Fibroblast of peridontal ligament (primary cell): ENCODE measurements around the gene CWC22.
"Not testable (repeated sequence)": the region's sequence is repeated elsewhere in the genome, so short reads cannot be mapped to it uniquely, and the experiment has no call there.

ENCODE experiments used
- DNase-seq: peaks from one replicate; pipeline ENCODE4 v3.0.0-alpha.2; 2010; ENCODE audit errors: extremely low read depth

Gene CWC22

DNA sequence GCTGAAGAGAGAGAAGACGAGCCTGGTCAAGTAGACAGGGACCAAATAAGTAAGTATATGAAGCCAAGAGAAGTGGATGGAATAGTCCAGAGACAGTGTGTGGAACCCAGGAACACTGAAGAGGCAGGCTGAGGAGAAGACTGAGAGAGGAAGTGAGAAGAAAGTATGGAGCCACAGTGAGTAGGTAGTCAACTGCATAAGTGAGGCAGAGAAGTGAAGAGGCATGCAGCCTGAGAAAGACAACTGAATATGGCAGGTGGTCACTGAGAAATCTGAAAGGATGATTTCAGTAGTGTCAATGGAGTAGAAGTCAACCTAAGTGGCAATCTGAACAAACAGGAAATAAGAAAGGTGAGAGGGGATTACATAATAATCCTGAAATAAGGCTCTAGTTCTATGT is 55.4 kb downstream of the CWC22 start:
- DNase-seq = no peak

DNA sequence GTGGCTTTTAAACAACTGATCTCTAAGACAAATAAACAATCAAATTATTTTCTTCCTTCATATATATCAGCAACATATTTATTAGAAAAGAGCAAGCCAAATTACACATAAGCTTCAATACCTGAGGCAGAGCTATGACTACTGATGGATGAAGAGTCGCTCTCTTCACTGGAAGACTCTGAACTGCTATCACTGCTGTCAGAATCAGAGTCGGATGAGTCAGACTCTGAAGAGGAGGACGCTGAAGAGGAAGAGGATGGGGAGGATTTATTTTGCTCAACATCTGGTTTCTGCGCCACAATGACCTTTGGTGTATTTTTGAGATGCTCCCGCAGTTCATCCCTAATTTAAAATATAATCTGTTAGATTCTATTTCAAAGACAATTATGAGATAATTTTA is 56.7 kb downstream of the CWC22 start:
- DNase-seq = no peak

DNA sequence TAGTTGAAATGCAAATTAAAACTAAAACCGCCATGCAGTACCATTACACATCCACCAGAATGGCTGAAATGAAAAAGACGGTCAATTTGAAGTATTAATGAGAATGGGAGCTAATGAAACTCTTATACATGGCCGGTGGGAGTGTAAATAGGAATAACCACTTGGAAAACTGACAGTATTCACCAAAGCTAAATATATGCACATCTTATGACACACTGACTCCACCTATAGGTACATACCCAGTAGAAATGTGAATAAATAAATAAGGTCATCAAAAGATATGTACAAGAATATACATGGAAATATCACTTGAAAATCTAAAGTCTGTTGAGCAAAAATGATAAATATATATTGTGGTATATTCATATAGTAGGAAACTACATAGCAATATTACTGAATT is 57.7 kb downstream of the CWC22 start:
- DNase-seq = no peak

DNA sequence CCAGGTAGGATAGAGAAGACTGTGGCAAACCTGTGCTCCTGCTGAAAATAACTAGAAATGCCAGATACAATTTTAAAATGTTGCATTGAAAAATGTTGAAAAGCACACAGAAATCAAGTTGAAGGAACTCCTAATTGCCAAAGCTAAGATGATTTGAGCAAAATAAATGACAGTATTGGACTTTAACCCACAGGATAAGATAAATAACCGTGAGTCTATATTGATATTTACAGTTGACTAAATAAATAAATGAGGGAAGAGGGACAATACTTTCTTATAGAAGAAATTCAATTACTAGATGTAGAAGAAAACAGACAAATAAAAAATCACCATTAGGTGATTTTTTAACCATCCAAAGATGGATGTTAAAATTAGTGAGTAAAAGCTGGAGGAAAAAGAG is 59.0 kb downstream of the CWC22 start:
- DNase-seq = no peak

DNA sequence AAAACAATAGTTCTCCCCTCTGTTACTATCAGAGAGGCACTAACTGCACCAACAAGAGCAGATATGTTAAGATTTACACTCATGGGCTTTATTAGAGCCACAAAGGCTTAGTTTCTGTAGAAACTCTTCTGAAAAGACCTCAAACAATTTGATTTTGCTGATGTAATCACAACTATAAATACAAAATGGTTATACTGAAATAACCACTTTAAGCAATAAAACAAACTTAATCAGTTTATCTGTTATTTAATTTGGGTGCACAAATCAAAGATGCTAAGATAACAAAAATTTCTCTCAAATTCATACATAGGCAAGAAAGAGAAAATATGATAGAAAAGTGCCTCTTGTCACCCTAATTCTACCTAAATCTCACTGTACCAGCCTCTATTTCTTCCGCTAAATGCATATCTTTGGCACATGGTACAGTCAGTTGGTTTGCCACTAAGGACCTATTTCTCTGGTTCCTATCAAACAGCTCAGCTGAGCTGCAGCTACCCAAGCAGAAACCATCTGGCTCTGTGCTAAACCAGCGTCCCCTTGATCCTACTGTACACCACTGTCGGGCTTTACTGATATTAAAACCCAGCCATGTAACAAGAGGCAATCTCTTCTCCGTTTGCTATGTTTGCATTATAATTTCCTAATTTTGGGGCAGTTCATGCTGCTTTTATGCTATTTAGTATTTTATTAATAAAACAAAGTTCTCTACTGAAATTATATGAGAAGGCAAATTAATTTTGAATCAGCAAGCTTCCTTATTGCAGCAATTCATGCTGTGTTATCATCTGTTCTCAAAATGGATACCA is 60.1 kb downstream of the CWC22 start:
- no peak for DNase-seq

DNA sequence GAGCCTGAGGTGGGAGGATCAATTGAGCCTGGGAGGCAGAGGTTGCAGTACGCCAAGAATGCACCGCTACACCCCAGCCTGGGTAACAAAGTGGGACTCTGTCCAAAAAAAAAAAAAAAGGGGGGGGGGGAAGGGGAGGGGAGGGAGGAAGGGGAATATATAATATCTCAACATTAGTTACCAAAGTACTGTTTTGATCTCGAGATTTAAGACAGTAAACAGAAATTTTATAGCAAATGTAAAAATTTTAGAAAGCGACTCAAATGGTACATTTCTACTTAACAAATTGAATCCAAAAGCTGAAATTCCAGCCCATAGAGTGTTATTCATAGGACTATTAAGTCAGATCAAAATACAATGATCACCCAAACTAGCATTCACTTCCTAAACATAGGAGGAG is 60.8 kb downstream of the CWC22 start:
- DNase-seq = no peak

DNA sequence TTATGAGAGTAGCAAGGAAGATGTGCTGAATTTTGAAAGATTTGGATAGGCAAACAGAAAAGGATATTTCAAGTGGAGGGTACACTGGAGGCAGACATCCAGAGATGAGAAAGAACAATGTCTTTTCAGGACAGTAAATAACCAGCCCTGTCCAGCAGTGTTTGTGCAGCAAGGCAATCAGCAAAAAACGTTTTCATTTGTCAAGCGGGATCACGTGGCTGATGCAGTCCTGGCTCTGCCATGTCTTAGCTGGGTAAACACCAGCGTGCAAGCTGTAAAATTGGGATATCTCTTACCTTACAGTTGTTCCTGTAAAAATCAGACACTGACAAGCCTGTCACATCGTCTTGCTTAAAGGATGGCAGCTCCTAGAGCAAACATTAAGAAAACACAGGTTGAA is 67.8 kb downstream of the CWC22 start:
- no peak for DNase-seq

DNA sequence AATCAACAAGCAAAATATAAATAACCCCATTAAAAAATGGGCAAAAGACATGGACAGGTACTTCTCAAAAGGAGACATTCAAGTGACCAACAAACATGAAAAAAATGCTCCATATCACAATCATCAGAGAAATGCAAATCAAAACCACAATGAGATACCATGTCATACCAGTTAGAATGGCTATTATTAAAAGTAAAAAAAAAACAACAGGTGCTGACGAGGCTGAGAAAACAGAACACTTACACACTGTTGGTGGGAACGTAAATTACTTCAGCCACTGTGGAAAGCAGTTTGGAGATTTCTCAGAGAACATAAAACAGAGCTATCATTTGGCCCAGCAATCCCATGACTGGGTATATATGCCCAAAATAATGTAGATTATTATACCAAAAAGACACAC is 69.1 kb downstream of the CWC22 start:
- DNase-seq = no peak

DNA sequence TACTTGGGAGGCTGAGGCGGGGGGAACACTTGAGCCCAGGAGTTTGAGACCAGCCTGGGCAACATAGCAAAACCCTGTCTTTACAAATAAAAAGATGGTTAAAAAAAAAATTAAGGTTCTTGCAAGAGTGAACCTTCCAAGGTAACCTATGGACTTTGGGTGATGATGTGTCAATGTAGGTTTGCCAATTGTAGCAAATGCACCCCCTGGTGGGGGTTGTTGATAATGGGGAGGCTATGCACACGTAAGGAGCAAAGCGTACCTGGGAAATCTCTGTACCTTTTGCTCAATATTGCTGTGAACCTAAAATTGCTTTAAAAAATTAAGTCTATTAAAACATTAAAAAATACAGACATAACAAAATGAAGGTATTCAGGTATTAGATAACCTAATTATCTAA is 70.4 kb downstream of the CWC22 start:
- peak; percentile 19 for DNase-seq

DNA sequence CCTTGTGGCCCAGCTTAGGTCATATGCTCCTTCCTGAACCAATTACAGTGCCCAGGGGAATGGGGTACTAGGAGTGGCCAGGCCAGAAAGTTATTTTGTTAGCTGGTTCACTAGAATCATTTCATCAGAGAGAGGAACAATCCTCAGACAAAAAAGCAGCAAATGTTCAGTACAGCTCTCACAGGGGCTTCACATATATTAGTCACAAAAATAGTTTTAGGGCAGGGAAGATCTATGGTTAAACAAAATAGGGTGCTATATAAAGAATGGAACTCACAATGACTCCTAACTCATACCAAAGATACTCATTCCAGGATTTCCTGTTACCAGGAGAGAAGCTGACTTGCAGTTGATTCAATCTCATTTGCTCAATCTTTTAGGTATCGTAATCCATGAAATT is 71.0 kb downstream of the CWC22 start:
- DNase-seq = peak; percentile 18

DNA sequence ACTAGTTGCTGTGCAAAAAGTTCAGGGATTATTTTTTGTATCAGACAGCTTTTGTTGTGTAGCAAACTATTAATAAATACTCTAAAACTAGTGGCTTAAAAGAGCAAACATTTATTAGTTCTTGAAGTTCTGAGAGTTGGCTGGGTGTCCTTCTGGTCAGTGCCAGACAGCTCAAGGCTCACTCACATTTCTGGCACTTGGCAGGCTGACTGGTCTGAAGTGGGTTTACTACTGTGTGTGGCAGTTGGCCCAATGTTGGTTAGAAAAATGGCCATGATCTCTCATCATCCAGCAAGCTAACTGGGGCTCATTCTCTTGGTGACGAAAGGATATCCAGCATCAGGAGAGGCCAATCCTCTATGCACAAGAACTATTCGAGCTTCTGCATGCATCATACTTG is 74.3 kb downstream of the CWC22 start:
- peak; percentile 51 for DNase-seq

DNA sequence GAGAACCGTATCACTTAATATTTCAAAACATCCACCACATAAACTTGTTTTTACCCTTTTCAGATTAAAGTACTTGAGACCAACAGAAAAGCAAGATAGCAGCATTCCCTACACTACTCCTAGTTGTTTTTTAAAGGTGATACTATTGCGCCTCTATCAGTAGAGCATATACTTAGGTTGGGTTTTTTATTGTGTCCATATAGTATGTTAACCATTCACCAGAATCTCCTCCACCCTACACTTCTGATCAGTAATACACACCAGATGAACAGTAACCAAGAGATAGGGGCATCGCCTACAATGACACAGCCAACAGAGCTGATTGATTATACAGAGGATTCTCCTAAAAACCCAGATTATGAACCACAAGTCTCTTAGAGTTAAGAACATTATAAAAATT is 75.6 kb downstream of the CWC22 start:
- no peak for DNase-seq

DNA sequence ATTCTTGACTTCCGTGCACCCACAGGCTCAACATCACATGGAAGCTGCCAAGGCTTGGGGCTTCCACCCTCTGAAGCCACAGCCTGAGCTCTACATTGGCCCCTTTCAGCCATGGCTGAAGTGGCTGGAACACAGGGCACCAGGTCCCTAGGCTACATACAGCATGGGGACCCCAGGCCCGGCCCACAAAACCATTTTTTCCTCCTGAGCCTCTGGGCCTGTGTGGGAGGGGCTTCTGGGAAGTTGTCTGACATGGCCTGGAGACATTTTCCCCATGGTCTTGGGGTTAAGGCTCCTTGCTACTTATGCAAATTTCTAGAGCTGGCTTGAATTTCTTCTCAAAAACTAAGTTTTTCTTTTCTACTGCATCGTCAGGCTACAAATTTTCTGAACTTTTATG is 77.1 kb downstream of the CWC22 start:
- DNase-seq = not testable (repeated sequence)

DNA sequence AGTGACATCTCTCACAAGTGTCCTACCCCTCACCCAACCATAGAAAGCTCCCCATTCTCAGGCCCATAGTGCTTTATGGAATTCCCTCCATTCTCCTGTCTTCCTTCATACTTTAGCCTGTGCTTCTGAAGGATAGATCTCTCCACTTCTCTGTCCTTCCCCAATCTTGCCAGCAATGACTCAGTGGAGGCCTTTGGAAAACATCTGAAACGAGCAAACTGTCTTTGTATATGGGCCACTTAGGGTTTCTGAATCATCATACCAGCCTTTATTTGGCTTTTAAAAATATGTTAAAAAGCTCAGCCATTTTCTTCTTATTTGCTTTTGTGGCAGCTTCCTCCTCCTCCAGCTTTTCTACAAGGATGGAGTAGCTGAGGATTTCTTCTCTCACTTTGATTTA is 80.1 kb downstream of the CWC22 start:
- DNase-seq = peak; percentile 39

DNA sequence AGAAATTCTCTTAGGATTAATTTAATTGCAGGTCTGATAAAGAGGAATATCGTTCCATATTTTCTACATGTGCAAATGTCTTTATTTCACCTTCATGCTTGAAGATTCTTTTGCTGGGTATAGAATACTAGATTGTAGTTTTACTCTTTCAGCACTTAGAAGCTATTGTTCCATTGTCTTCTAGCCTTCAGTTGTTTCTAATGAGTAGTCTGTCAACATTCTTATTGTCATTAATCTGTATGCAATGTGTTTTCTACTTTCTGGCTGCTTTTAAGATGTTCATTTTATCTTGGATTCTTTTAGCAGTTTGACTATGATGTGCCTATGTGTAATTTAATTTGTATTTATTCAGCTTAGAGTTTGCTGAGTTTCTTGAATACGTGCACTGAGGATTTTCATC is 81.4 kb downstream of the CWC22 start:
- no peak for DNase-seq

DNA sequence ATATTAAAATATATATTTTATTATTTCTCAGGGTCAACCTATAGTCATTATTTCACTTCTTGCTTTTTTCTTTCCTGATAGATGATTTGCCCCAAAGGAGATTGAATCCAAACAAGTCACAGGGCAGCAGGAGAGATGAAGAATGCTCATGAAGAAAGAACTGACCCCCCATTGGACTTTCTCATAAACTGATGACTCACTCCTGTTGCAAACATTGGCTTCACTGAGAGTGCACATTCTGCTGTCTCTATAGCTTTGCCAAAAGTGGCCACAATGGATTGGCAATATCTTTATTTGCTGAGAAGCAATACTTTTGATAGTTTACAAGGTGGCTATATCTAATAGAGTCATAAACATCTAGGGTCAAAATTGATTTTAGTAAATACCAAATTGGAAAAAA is 89.8 kb downstream of the CWC22 start:
- DNase-seq = peak; percentile 92

DNA sequence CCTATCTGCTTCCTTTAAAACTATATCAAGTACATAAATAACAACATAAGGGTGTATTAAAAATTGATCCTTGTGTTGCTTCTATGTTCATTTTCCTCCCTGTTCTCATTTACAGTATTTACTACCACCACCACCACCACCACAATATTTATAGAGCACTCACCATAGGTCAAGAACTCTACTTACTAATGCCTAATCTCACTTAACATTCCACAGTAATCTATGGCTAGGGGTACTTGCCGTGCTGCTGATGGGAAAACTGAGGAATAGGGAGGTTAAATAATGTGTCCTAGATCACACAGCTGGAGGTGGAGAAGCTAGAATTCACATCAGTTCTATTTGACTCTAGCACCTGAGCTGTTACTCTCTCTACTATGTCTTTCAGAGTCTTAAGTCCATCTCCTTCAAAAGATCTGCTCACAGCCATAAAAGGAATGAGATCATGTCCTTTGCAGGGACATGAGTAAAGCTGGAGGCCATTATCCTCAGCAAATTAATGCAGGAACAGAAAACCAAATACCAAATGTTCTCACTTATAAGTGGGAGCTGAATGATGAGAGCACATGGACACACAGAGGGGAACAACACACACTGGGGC is 91.6 kb downstream of the CWC22 start:
- no peak for DNase-seq

DNA sequence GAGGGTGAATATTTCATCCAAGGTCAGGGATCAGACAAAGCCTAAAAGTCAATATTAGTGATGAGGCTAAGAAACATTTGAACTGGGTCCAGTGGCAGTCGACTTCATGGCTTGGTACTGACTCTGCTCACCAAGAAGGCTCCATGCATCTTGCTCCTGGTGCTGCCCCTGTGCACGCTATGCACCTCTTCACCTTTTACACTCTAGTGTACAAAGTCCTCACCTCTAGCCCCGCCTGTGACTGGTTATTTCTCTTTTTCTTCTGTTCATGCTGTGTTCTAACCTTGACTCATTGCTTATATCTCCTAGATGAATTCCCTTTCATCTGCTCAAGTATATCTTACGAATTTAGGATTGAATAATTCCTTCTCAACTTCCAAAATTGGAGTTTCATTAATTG is 93.3 kb downstream of the CWC22 start:
- no peak for DNase-seq

DNA sequence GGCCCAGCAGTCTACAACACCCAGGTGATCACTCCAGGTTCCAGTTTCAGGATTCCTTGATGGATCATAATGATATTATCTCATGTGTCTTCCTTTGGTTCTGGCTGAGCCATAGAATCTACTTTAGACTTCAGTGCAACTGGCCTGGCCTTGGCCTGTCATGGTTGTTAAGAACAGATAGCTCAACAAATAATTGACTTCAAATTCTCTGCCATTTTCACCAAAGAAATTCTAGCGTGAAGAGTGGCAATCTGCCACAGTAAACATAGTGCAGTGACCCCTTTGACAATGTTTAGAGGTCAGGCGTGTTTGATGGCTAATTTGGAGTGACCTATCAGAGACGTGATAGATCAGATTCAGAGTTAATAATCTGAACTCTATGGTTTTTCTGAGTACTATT is 95.5 kb downstream of the CWC22 start:
- no peak for DNase-seq

DNA sequence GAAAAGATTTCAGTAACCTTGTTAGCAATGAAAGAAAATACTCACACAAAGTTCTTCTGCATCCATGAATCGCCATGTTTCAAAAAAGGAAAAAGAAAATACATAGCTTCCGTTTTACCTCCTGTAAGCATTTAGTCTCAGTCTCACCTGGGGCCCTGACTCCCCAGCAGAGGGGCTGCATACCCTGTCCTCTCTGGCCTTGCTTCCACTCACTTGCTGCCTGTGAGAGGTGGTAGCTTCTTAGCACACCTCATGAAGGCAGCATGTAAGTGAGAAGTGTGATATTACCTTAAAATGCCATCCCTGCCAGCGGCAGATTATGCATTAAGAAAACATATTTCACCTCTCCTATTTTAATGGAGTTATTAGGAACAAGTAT is 96.4 kb downstream of the CWC22 start:
- no peak for DNase-seq

DNA sequence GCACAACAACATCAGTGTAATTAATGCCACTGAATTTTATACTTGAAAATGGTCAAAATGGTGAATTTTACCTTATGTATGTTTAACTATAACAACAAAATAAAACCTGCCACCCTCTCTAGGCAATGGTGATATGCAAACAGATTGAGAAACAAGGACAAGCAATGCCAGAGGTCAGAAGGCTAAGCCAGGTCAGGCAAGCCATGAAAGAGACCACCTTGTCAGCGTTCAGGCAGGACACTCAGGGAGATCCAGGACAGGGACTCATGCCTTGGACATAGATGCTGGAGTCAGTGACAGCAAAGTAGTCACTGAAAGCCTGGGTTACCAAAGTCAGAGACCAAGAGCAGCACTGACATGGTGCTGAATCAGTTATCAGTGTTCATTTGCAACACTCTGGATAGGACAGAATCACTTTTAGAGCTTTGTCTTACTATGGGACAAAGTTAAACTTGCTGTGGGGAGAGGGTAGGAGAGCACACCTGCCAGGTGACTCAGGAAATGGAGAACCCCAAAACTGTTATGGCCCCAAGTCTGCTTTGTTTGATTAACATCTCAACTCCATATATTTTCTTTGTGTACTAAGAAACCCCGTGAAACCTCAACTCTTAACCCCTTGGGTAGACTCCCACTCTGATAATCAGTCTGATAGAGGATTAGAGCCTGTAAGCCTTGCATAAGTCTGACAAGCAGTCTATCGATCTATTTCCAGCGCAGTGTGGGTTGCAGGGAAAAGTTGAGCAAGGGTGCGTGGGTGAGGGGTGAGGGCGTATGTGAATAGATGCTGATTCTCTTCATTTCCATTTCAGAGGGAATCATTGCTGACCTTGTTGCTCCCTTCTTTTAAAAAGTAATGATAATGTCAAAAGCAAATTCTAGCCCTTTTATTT is 97.0 kb downstream of the CWC22 start:
- DNase-seq = no peak

DNA sequence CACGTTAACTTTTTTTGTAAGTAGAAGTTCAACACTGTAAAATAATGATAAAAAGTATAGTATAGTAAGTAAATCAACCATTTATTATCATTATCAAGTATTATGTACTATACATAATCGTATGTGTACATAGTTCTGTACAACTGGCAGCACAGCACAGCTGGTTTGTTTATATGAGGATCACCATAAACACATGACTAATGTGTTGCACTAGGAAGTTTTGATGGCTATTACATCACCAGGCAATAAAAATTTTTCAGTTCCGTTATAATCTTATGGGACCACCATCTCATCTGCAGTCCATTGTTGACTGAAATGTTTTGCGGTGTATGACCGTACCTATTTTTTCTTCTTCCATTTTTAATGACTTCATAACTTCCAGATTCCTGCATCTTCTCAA is 106.4 kb downstream of the CWC22 start:
- DNase-seq = no peak

DNA sequence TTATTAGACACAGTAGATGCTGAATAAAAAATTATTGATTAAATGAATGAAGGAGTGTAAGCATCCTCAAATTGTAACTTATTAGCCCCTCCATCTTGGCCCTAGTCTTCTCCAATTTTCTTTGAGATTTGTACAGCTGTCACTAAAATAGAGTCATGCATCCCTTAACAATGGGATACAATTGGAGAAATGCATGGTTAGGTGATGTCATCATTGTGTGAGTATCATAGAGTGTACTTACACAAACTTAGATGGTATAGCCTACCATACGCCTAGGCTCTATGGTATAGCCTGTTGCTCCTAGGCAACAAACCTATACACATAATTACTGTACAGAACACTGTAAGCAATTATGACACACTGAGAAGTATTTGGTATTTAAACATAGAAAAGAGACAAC is 107.4 kb downstream of the CWC22 start:
- DNase-seq = no peak
